ENCODE results near the gene ARL4C.

The ARL4C gene

DNA sequence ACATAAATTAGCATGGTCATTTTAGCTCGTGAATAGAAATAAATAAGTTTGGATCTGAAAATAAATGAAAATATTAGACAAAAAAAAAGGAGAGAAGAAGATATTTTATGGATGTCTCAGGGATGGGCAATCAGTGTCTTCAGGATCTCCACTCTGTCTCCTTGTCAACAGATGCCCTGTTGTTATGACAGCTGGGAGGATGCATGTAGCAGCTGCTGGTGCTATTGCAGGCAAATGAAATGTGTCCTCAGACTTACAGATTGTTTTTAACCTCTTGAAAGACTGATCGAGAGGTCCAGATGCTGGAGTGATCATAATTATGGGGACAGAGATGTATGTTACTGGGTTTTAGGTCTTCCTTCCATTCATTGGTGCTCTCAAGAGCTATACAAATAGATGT is 24.7 kb upstream of the ARL4C start:
- no peak for DNase-seq
- Histone ChIP-seq H3K27me3 (no peaks in the 10 kb centered on the region), H3K4me1 (no peaks in the 10 kb centered on the region), H3K9me3 (peaks cover 0 to 10% (median 6%) of the 10 kb centered on the region in 3 donors), H3K4me3 (no peak overlapping the region), H3K27ac (no peak overlapping the region), H3K36me3 (no peaks in the 10 kb centered on the region)
- intact Hi-C loops (cut with DNase I; ENCODE audit: low total_unique reads), result no loop called here
- TF ChIP-seq, protein P1, sequence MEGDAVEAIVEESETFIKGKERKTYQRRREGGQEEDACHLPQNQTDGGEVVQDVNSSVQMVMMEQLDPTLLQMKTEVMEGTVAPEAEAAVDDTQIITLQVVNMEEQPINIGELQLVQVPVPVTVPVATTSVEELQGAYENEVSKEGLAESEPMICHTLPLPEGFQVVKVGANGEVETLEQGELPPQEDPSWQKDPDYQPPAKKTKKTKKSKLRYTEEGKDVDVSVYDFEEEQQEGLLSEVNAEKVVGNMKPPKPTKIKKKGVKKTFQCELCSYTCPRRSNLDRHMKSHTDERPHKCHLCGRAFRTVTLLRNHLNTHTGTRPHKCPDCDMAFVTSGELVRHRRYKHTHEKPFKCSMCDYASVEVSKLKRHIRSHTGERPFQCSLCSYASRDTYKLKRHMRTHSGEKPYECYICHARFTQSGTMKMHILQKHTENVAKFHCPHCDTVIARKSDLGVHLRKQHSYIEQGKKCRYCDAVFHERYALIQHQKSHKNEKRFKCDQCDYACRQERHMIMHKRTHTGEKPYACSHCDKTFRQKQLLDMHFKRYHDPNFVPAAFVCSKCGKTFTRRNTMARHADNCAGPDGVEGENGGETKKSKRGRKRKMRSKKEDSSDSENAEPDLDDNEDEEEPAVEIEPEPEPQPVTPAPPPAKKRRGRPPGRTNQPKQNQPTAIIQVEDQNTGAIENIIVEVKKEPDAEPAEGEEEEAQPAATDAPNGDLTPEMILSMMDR (IDR thresholded peaks at IDR 0.05), result no peak

DNA sequence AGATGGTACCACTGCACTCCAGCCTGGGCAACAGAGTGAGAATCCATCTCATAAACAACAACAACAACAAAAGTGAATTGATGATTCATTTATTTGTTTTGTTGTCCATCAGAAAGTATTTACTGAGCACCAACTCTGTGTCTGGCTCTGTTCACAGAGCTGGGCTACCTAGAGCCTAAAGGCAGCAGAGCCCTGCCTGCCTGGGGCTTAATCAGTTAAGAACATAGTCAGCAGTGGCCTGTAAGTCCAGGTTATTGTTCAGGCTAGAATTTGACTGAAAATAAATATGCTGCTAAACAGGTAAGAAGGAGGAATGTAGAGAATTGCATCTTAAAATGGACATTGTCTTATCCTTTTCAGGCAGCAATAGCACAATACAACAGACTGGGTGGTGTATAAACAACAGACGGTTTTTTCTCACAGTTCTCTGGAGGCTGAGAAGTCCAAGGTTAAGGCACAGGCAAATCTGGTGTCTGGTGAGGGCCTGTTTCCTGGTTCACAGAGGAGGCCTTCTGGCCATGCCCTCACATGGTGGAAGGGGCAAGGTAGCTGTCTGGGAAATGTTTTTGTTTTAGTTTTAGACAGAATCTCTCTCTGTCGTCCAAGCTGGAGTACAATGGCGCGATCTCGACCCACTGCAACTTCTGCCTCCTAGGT is 22.2 kb upstream of the ARL4C start:
- Histone ChIP-seq H3K27me3 (peaks cover 0 to 5% of the 10 kb centered on the region in 2 donors), H3K36me3 (no peaks in the 10 kb centered on the region), H3K4me3 (no peak overlapping the region), H3K27ac (no peak overlapping the region), H3K9me3 (peaks cover 0 to under 1% (median 0%) of the 10 kb centered on the region in 3 donors), H3K4me1 (no peaks in the 10 kb centered on the region)
- no peak for DNase-seq
- TF ChIP-seq, protein P1 (IDR thresholded peaks at IDR 0.05), result no peak
- intact Hi-C loops (cut with DNase I; ENCODE audit: low total_unique reads), result no loop called here

DNA sequence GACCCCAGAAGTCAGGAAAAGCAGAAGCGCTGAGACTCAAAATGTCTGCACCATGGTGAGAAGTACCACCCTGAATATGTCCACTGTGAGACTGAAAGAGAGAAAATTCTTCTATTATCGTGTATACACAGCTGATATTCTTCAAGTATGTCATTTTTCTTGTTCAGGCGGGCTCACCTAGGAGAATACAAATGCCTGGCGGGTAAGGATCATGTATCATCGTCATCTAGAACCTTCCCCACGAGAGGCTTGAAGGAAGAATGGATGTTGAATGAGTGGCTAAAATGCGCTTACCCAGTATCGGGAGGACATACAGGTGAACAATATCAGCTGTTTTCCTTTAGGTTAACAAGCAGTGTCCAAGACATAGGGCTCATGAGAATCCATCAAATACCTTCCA is 21.1 kb upstream of the ARL4C start:
- intact Hi-C loops (cut with DNase I; ENCODE audit: low total_unique reads), result no loop called here
- Histone ChIP-seq H3K27me3 (peaks cover 0 to 10% of the 10 kb centered on the region in 2 donors), H3K9me3 (no peaks in the 10 kb centered on the region), H3K36me3 (no peaks in the 10 kb centered on the region), H3K4me3 (no peak overlapping the region), H3K4me1 (no peaks in the 10 kb centered on the region), H3K27ac (no peak overlapping the region)
- TF ChIP-seq, protein P1 (IDR thresholded peaks at IDR 0.05), result no peak
- DNase-seq, result no peak

DNA sequence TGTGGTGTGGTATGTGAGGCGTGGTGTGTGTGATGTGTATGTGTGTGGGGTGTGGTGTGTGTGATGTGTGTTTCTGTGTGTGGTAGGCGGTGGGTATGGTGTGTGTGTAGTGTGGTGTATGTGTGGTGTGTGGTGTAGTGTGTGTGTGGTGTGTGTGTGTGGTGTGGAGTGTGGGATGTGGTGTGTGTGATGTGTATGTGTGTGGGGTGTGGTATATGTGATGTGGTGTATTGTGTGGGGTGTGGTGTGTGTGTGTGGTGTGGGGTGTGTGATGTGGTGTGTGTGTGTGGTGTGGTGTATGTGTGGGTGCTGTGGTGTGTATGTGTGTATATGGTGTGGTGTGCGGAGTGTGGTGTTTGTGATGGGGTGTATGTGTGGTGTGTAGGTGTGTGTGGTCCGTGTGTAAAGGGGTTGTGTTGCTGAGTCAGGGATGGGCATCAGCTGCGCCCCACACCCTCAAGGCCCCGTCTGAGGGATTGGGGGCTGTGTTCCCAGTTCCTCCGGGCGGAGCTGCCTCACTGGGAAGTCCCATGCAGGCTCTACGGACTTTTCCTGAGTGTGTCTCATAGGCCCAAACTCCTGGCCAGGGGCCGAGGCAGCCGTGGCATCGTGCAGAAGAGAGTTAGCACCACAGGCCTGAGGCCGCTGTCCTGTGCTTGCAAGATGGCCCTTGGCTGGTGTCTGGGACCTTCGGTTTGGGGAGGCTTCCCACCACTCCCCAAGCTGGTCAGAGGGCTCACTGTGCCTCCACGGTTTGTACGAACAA is 18.2 kb upstream of the ARL4C start:
- intact Hi-C loops (cut with DNase I; ENCODE audit: low total_unique reads), result no loop called here
- H3K27me3 ChIP-seq, result peaks cover 0 to 13% of the 10 kb centered on the region in 2 donors
- DNase-seq, result no peak

DNA sequence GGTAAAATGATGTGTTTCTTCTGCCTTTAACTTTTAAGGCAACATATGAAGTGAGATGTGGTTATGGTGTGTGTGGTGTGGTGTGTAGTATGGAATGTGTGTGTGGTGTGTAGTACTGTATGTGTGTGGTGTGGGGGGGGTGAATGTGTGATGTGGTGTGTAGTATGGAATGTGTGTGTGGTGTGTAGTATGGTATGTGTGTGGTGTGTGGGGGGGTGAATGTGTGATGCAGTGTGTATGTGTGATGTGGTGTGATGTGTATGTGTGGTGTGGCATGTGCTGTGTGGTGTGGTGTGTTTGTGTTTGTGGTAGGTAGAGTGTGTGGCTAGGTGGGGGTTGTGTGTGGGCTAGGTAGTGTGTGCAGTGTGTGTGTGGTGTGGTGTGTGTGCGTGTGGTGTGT is 17.2 kb upstream of the ARL4C start:
- Histone ChIP-seq H3K4me3 (no peak overlapping the region), H3K27me3 (peaks cover 0 to 13% of the 10 kb centered on the region in 2 donors), H3K9me3 (no peaks in the 10 kb centered on the region), H3K4me1 (no peaks in the 10 kb centered on the region), H3K36me3 (no peaks in the 10 kb centered on the region), H3K27ac (no peak overlapping the region)
- intact Hi-C loops (cut with DNase I; ENCODE audit: low total_unique reads), result no loop called here
- DNase-seq, result no peak
- TF ChIP-seq, protein P1 (IDR thresholded peaks at IDR 0.05), result no peak

More for the DNA sequence above, 18.2 kb upstream of the ARL4C start:
- TF ChIP-seq, protein P1 (IDR thresholded peaks at IDR 0.05), result no peak
- no peaks in the 10 kb centered on the region for H3K9me3 ChIP-seq
- no peak overlapping the region for H3K27ac ChIP-seq
- no peak overlapping the region for H3K4me3 ChIP-seq
- H3K36me3 ChIP-seq, result no peaks in the 10 kb centered on the region
- H3K4me1 ChIP-seq, result no peaks in the 10 kb centered on the region
